Keratinocyte (primary cell): ENCODE results near the gene OR13A1. TPM values are rescaled to one million over a fixed set of nuclear protein-coding genes. Genes with fewer than 3 reads are reported as not detected.
"Not testable (repeated sequence)": the region's sequence is repeated elsewhere in the genome, so short reads cannot be mapped to it uniquely, and the experiment has no call there.

ENCODE experiments used
- DNase-seq: peaks from one replicate; pipeline ENCODE4 v3.0.0-alpha.2; 2011; ENCODE audit warnings: low read depth, missing footprints, low spot score
- FAIRE-seq: peaks from 2 replicates; lab custom pipeline; 2011; peaks lifted over from hg19 to GRCh38; lab: Jason Lieb, UNC
- H2AFZ ChIP-seq: 2 replicates; pipeline ENCODE4 v1.6.0; 2012; ENCODE audit warnings: low read length, control low read depth, inconsistent platforms; ENCODE audit not compliant: control insufficient read depth
- H3K27ac ChIP-seq: 2 replicates; pipeline ENCODE4 v1.5.1; 2011; ENCODE audit warnings: low read length; ENCODE audit not compliant: control insufficient read depth, insufficient read depth
- H3K27me3 ChIP-seq: 3 replicates; pipeline ENCODE4 v1.6.0; 2011; ENCODE audit warnings: low read length; ENCODE audit not compliant: control insufficient read depth, insufficient read depth; ENCODE audit errors: extremely low read depth
- H3K36me3 ChIP-seq, 2 experiments: 2 replicates in 1 of 2; 3 replicates in 1 of 2; pipeline ENCODE4 v1.5.1; 2011; ENCODE audit warnings: low read length in 2 of 2, mild to moderate bottlenecking in 1 of 2; ENCODE audit not compliant: control insufficient read depth in 2 of 2, insufficient read depth in 2 of 2; ENCODE audit errors: extremely low read depth in 1 of 2
- H3K4me1 ChIP-seq: 3 replicates; pipeline ENCODE4 v1.5.1; 2011; ENCODE audit warnings: low read length; ENCODE audit not compliant: control insufficient read depth, insufficient read depth; ENCODE audit errors: extremely low read depth
- H3K4me2 ChIP-seq: 3 replicates; pipeline ENCODE4 v1.6.0; 2011; ENCODE audit warnings: low read depth, low read length; ENCODE audit not compliant: control insufficient read depth, insufficient read depth; ENCODE audit errors: extremely low read depth
- H3K4me3 ChIP-seq, 3 experiments: fragments of 200-600 bp in 1 of 3; sonication (generic) in 1 of 3; 2 replicates in 2 of 3; 3 replicates in 1 of 3; pipeline ENCODE4 v1.5.1; 2011 to 2016; ENCODE audit warnings: low read length in 3 of 3, mild to moderate bottlenecking in 3 of 3, control low read depth in 2 of 3, inconsistent platforms in 1 of 3, low read depth in 1 of 3, mixed read lengths in 1 of 3, mixed run types in 1 of 3, moderate library complexity in 1 of 3; ENCODE audit not compliant: control insufficient read depth in 2 of 3, insufficient read depth in 2 of 3; ENCODE audit errors: extremely low read depth in 1 of 3
- H3K79me2 ChIP-seq: 2 replicates; pipeline ENCODE4 v1.6.0; 2012; ENCODE audit warnings: low read length; ENCODE audit not compliant: control insufficient read depth, insufficient read depth
- H3K9ac ChIP-seq: 3 replicates; pipeline ENCODE4 v1.6.0; 2011; ENCODE audit warnings: low read length; ENCODE audit not compliant: control insufficient read depth, insufficient read depth; ENCODE audit errors: extremely low read depth
- H3K9me1 ChIP-seq: 3 replicates; pipeline ENCODE4 v1.6.0; 2011; ENCODE audit warnings: low read length; ENCODE audit not compliant: control insufficient read depth, insufficient read depth; ENCODE audit errors: extremely low read depth
- H3K9me3 ChIP-seq: 2 replicates; pipeline ENCODE4 v1.5.1; 2012; ENCODE audit warnings: low read depth, low read length; ENCODE audit not compliant: control insufficient read depth
- H4K20me1 ChIP-seq: 3 replicates; pipeline ENCODE4 v1.6.0; 2011; ENCODE audit warnings: low read length; ENCODE audit not compliant: control insufficient read depth, insufficient read depth; ENCODE audit errors: extremely low read depth
- EZH2 ChIP-seq: IDR thresholded peaks from one replicate; pipeline ENCODE4 v1.6.1; 2012; ENCODE audit warnings: inconsistent platforms, mild to moderate bottlenecking, low read length, moderate library complexity
- dilution Hi-C: fragments of 300-500 bp; cut with MboI; formaldehyde crosslinking; loops from one replicate; pipeline ENCODE4 v1.7.0; 2020; ENCODE audit warnings: low sequenced_read_pairs; ENCODE audit not compliant: extremely low pct_ligation_motif_present
- polyA minus RNA-seq, 3 experiments: library from RNA; depleted of rRNA, polyadenylated mRNA; stranded (reverse); fragments of >200 nt; gene quantifications; 1 replicate in 1 of 3; 2 replicates in 1 of 3; 3 replicates in 1 of 3; pipeline ENCODE4 v1.2.3, GENCODE V29; 2011
- polyA plus RNA-seq, 5 experiments: library from polyadenylated mRNA; depleted of rRNA in 3 of 5; stranded (reverse) in 3 of 5; stranded (forward) in 1 of 5; unstranded in 1 of 5; fragments of >200 nt; gene quantifications; 1 replicate in 1 of 5; 2 replicates in 3 of 5; 3 replicates in 1 of 5; pipeline versions ENCODE4 v1.2.1 to v1.2.3, GENCODE V29; 2011 to 2012; ENCODE audit warnings: missing spikeins in 2 of 5, low read depth in 1 of 5, low replicate concordance in 1 of 5
- TF ChIP-seq, protein P1 (sequence below), 3 experiments: IDR thresholded peaks in 1 of 3; conservative IDR thresholded peaks in 1 of 3; optimal IDR thresholded peaks in 1 of 3; 2 replicates in 2 of 3; 3 replicates in 1 of 3; pipeline versions ENCODE3 to v1.5.1; 2011; ENCODE audit warnings: low read length in 3 of 3, mild to moderate bottlenecking in 3 of 3, moderate library complexity in 2 of 3, control low read depth in 1 of 3, inconsistent platforms in 1 of 3; ENCODE audit not compliant: insufficient read depth in 2 of 3; ENCODE audit errors: extremely low read depth in 1 of 3

OR13A1 gene, protein sequence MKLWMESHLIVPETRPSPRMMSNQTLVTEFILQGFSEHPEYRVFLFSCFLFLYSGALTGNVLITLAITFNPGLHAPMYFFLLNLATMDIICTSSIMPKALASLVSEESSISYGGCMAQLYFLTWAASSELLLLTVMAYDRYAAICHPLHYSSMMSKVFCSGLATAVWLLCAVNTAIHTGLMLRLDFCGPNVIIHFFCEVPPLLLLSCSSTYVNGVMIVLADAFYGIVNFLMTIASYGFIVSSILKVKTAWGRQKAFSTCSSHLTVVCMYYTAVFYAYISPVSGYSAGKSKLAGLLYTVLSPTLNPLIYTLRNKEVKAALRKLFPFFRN
- 0.03 TPM in 1 of 3 replicates, not detected in the others for polyA plus RNA-seq
- not detected for polyA plus RNA-seq (2011; ENCODE audit: low read depth)
- not detected in 2 replicates for polyA plus RNA-seq (2011; cell fraction: cytosol; rRNA removed)
- polyA plus RNA-seq (2011; cell fraction: nucleus; rRNA removed), result not detected in 2 replicates
- polyA plus RNA-seq (2012; ENCODE audit: low replicate concordance), result not detected in 2 replicates
- polyA minus RNA-seq, result not detected in 3 replicates
- polyA minus RNA-seq (2011; cell fraction: cytosol; rRNA and poly(A)+ RNA removed), result not detected
- not detected in 2 replicates for polyA minus RNA-seq (2011; cell fraction: nucleus; rRNA and poly(A)+ RNA removed)

DNA sequence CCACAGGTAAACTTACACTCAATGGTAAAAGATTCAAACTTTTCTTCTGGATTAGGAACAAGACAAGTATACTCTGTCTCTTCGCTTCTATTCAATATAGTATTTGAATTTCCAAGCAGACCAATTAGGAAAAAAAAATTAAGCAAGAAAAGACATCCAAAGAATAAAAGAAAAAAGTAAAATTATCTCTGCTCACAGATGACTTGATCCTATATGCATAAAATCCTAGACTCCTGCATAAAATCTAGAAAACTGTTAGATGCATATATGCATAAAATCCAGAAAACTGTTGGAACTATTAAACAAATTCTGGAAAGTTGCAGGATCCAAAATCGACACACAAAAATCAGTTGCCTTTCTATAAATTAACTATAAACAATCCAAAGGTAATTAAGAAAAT is at the start of gene OR13A1:
OR13A1 (minus strand) TSS at position 101 of the 400 bp plus-strand sequence. CDS start 11,186 bp downstream, outside the sequence.
- Histone ChIP-seq H3K9me1 (no peaks in the 10 kb centered on the region), H3K4me1 (no peaks in the 10 kb centered on the region), H3K27ac (no peak within 1 kb of the TSS), H3K4me2 (no peak within 1 kb of the TSS), H3K4me3 (no peak within 1 kb of the TSS), H4K20me1 (no peaks in the 10 kb centered on the region), H3K27me3 (no peaks in the 10 kb centered on the region), H2AFZ (no peak within 1 kb of the TSS), H3K79me2 (no peaks in the 10 kb centered on the region), H3K9ac (no peak within 1 kb of the TSS), H3K36me3 (no peaks in the 10 kb centered on the region), H3K9me3 (no peaks in the 10 kb centered on the region)
- dilution Hi-C loops, result no loop called here
- TF ChIP-seq, protein P1, sequence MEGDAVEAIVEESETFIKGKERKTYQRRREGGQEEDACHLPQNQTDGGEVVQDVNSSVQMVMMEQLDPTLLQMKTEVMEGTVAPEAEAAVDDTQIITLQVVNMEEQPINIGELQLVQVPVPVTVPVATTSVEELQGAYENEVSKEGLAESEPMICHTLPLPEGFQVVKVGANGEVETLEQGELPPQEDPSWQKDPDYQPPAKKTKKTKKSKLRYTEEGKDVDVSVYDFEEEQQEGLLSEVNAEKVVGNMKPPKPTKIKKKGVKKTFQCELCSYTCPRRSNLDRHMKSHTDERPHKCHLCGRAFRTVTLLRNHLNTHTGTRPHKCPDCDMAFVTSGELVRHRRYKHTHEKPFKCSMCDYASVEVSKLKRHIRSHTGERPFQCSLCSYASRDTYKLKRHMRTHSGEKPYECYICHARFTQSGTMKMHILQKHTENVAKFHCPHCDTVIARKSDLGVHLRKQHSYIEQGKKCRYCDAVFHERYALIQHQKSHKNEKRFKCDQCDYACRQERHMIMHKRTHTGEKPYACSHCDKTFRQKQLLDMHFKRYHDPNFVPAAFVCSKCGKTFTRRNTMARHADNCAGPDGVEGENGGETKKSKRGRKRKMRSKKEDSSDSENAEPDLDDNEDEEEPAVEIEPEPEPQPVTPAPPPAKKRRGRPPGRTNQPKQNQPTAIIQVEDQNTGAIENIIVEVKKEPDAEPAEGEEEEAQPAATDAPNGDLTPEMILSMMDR (optimal IDR thresholded peaks at IDR 0.05 in 1 of 3, IDR thresholded peaks at IDR 0.05 in 1 of 3, conservative IDR thresholded peaks at IDR 0.05 in 1 of 3; ENCODE audit: extremely low read depth in 1 of 3, insufficient read depth in 2 of 3, low read length in 3 of 3), result no peak
- TF ChIP-seq EZH2, result no peak
- FAIRE-seq (no peak), DNase-seq (no peak)

DNA sequence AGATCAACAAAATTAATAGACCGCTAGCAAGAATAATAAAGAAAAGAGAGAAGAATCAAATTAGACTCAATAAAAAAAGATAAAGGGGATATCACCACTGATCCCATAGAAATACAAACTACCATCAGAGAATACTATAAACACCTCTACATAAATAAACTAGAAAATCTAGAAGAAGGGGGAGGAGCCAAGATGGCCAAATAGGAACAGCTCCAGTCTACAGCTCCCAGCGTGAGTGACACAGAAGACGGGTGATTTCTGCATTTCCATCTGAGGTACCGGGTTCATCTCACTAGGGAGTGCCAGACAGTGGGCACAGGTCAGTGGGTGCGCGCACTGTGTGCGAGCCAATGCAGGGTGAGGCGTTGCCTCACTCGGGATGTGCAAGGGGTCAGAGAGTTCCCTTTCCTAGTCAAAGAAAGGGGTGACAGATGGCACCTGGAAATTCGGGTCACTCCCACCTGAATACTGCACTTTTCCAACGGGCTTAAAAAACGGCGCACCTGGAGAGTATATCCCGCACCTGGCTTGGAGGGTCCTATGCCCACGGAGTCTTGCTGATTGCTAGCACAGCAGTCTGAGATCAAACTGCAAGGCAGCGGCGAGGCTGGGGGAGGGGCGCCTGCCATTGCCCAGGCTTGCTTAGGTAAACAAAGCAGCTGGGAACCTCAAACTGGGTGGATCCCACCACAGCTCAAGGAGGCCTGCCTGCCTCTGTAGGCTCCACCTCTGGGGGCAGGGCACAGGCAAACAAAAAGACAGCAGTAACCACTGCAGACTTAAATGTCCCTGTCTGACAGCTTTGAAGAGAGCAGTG is 46.8 kb upstream of the OR13A1 start:
- H4K20me1 ChIP-seq, H3K4me1 ChIP-seq, H3K9me1 ChIP-seq, H3K9ac ChIP-seq, H3K27ac ChIP-seq, H3K79me2 ChIP-seq, FAIRE-seq, H2AFZ ChIP-seq, dilution Hi-C loops, DNase-seq, H3K27me3 ChIP-seq, H3K9me3 ChIP-seq, H3K36me3 ChIP-seq: not testable (repeated sequence)
- Histone ChIP-seq H3K4me2 (peak overlapping the region; percentile 10), H3K4me3 (peak overlapping the region in 1 of 3 experiments; percentile 4)

DNA sequence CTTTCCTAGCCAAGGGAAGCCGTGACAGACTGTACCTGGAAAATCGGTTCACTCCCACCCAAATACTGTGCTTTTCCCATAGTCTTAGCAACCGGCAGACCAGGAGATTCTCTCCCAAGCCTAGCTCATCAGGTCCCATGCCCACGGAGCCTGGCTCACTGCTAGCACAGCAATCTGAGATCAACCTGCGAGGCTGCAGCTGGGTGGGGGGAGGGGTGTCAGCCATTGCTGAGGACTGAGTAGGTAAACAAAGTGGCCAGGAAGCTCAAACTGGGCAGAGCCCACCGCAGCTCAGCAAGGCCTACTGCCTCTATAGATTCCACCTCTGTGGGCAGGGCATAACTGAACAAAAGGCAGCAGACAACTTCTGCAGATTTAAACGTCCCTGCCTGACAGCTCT is 43.6 kb upstream of the OR13A1 start:
- H3K4me2 ChIP-seq, H2AFZ ChIP-seq, H3K4me3 ChIP-seq, H3K9me1 ChIP-seq, H3K79me2 ChIP-seq, H3K36me3 ChIP-seq, H3K4me1 ChIP-seq, H3K27ac ChIP-seq, DNase-seq, H4K20me1 ChIP-seq, H3K27me3 ChIP-seq, dilution Hi-C loops, H3K9me3 ChIP-seq, H3K9ac ChIP-seq, FAIRE-seq: not testable (repeated sequence)
